GM10847 (cell line): ENCODE results near the gene SV2B.

Experiments used
- POLR2A ChIP-seq: IDR thresholded peaks from 2 replicates; pipeline ENCODE4 v1.6.1; 2011; ENCODE audit not compliant: insufficient read length; ENCODE audit errors: extremely low read depth

The SV2B gene

DNA sequence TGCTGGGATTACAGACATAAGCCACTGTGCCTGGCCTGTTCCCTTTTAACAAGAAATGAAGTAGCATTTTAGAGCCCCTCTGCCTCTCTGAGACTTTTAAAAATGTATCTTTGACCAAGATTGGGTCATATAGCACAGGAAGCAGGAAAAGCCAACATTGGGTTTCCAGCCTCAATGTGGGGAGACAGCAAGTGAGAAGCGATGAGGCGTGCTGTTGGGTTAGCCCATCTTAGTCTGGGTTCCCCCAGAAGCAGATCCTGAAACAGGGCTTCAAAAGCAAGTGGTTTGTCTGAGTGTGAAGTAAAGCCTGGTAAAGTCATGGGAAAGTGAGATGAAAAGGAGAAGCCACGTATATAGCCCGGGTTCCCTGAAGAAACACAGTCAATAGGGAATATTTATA is 48.2 kb downstream of the SV2B start:
- no peak for TF ChIP-seq POLR2A

DNA sequence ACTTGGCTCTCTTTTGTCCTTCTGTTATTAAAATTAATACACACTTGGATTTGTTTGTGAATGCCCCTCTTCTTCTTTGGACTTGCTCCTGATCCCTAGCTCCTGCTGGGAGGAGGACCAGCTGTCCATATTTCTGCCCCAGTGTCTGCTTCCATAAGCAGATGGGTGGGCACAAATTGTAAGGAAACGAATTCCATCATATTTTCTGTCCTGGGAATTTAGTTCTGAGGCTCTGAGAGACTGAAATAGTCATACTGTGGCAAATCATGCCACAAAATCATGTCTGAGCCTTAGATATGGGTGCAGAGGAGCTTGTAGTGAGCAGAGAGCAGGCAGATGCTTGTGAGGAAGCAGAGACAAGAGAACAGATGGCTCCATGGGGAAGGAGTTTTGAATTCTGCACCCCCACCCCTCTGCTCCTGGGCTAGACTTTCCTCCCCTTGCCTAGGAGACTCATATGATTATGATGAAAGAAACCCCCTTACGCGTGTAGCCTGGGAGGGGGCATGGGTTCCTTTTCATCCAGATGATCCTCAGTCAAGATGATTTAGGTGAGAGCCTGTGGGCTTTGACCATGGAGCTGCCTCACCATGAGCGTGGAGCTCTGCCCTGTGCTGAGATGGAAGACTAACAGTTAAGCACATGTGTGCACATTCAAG is 50.6 kb downstream of the SV2B start:
- no peak for TF ChIP-seq POLR2A

DNA sequence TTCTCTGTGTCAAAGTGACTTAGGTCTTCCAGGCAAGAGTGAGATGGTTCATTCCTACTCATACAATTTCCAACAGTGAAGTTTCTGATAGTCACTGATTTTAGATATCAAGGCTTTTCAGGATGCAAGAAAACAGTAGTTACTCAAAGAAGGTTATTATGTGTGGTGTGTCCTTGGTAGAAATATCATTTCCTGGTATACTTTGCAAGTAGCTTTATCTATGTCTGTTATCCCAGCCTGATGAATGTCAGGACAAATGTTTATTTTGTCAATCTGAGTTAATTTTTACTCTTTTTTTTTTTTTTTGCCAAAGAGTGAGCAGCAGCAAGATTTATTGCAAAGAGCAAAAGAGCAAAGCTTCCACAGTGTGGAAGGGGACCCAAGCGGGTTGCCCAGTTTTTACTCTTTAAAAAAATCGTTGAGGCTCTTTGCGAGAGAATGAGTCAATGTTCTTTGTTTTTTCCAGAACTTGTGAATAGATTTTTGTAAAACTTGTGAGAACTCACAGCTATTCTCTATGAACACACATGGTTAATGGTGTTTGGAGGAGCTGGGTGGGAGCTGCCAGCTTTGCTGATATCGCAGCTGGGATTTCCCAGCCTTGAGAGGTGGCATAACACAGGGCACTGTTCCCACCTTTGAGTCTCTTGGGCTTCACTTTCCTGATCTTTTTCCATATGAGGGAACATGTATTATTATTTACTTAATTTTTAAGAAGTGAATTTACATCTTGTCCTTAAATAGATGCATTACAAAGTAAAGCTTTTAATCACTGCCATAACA is 51.9 kb downstream of the SV2B start:
- TF ChIP-seq POLR2A: no peak

DNA sequence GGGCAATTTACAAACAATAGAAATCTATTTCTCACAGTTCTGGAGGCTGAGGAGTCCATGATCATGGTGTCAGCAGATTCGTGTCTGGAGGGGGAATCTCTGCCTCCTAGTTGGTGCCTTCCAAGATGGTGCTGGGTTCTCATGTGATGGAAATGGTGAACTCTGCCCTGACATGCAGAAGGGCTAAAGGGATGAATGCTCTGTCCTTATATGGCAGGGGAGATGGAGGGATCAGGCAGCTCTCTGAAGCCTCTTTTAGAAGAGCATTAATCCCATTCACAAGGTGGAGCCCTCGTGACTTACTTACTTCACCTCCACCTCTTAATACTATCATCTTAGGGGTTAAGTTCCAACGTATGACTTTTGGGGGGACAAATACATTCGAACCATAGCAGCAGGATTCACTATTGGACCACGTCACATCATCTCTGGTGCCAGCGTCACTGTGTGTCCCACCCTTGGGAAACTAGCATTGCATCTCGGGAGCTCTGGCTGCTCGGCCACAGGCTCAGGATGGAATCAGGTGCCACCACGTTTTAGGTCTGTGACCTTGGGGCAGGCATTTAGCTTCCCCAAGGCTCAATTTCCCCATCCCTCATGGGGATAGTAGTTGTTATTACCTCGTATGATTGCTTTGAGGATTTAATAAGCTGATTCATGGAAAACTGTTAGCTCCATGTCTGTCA is 53.0 kb downstream of the SV2B start:
- TF ChIP-seq POLR2A: no peak

DNA sequence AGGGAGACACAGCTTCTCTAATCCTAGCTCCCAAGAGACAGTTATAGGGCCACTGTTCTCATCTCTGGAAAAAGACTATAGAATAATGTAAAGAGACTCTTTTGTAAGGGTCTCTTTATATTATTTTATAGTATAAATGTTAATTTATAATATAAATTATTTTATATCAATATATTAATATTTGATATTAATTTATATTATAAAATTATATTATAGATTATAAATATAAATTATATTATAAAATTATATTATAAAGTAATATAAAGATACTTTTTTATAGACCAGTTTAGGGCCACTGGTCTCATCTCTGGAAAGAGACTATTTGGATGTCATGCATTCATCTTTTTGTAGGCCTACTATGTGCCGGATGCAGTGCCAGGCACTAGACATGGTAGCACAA is 53.9 kb downstream of the SV2B start:
- no peak for TF ChIP-seq POLR2A

DNA sequence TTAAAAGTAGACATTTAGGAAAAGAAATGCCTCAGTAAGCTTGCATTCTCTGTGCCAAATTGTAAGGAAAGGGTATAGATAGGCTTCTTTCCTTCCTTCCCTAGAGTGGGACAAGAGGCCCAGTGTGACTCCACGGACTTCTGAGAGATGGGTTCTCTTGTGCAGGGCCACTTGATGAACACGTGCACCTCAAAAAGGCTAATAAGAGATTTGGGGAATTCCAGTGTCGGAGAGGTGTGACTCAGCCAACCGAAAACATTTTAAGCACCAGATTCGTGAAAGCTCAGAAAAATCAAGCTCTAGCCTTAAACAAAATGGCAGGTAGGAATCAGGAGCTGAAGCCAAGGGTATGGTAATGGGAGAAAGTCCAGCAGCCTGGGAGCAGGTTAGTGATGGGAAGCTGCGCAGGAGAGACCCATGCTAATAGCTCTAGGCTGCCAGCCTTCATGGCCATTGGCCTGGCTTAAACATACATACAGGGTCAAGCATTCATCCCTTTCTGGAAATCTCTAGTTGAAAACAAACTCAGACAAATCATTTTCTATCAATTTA is 56.2 kb downstream of the SV2B start:
- no peak for TF ChIP-seq POLR2A

DNA sequence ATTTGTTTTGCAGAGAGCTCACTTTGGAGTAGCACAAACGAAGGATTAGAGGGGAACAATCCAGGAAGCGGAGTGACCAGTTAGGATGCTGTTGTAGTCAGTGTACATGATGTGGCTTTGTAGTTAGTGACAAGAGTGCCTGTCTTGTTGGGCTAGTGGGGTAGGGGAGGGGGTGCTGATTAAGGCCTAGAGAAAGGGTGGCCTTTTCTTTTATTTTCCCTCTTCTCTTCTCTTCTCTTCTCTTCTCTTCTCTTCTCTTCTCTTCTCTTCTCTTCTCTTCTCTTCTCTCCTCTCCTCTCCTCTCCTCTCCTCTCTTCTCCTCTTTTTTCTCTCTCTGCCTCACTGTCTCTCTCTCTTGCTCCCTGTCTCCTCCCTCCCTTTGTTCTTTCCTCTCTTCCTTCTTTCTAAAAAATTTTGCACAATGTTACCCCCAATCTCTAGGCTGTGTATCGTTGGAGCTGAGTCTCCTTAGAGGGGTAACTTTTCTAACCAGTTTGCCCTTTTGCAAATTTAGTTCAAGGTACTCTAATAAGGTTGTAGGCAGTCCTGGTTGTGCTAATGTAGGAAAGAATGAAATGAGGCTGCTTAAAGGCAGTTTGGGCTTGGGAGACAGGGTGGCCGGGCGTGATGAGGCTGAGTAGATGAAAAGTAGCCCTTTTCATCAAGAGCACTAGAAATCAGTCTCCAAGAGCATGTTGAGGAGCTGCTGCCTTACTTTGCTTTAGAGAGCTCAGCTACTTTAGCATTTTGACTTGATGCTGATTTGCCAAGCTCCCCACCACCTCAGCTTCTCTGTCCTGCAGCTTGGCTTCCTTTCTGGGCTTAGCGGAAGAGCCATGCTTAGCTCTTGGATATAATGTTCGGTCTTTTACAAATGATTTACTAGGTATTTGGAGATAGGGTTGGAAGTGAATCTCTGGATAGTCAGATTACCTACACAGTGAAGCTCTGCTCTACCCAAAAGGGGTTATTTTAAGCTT is 58.6 kb downstream of the SV2B start:
- TF ChIP-seq POLR2A: no peak

DNA sequence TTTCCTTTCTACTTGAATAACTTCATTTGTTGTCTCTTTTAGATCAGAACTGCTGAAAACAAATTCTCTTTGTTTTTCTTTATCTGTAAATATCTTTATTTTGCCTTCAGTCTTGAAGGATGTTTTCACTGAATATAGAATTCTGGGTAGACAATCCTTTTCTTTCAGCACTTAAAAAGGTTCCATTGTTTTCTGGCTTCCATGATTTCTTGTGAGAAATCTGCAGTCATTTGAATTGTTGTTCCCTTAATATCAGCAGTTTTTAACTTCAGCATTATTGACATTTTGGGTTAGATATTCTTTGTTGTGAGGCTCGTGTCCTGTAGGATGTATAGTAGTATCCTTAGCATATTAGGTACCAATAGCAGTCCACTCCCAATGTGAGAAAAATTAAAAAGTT is 65.8 kb downstream of the SV2B start:
- TF ChIP-seq POLR2A: no peak

DNA sequence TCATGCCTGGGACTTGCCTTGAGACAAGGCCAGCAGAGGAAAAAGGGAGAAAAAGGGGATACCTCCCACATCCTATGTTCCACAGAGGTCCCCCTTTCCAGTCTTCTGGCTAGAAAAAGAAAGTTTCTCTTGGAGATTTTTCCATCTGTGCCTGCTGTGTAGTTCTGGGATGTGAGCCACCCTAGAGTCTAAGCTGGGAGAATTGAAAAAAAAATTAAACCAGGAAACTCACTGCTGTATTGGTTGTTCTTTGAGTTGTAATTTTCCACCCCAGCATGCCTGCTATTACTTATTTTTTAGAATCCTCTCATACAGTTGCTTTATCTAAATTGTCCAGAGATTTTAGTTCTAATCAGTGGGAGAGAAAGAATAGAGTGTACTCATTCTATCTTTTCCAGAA is 68.4 kb downstream of the SV2B start:
- no peak for TF ChIP-seq POLR2A

DNA sequence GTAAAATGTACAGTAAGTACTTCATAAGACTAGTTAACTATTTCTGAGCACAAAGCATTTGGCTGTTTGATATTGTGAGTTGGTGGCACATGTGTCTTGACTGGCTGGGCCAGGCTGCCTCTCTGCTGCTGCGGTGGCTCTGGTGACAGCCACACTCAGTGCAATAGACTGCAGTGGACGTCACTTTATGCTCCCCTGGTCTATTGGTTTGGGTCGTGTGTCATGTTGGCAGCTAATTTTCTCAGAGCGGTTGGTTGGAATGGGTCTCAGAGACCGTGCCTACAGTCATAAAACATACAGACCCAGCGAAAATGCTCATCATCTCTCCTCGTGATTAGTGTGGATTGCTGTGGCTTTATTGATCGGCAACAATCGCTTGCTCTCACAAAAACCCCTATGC is 71.3 kb downstream of the SV2B start:
- no peak for TF ChIP-seq POLR2A

DNA sequence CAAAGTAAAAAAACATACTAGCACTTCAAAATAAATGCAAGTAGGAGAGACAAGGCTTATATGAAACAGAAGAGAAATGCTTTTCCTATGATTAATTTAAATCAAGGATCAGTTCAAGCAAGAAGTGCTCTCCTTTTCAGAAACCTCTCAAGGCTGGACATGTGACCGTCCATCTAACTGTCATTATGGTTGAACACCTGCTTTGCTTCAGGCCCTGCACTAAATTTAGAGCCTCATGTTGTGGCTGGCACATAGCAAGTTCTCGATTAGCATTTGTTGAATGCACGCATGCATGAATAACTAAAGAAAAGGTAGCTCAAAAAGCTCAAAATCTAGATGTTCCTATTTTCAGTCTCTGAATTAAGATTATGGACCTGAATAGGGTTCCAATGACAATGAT is 82.0 kb downstream of the SV2B start:
- no peak for TF ChIP-seq POLR2A

DNA sequence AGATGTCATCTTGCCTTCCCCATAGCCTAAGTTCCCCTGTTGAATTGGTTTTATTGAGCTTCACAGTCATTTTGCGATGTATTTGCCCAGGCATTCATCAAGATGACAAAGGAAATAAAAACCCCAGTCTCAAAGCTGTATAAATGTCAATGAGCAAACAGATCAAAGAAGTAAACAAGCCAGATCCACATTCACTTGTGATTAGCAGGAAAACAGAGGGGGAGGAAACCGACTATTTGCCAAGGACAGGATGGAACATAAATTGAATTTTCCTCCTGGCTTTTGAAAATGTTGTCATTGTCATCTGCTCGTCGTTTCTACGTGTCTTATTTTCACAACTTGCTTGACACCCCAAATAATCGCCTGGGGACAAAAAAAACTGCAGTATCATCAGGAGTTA is 83.5 kb downstream of the SV2B start:
- no peak for TF ChIP-seq POLR2A

DNA sequence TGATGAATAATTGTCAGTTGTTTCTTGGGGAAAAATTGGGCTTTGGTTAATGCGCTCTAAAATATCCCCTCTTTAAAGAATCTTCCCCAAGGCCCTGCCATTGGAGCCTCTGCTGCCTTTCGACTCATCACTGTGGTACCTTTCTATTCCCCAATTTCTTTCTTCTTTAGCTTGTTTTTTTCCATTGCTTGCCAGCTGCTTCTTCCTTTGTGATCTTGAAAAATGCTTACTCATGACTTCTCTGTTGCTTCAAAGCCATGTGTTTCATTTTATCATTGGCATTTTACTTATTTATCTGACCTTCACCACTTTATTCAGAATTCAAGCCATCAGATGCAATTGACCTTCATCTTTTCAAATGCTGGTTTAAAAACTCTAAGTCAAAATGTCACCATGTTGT is 84.4 kb downstream of the SV2B start:
- TF ChIP-seq POLR2A: no peak

DNA sequence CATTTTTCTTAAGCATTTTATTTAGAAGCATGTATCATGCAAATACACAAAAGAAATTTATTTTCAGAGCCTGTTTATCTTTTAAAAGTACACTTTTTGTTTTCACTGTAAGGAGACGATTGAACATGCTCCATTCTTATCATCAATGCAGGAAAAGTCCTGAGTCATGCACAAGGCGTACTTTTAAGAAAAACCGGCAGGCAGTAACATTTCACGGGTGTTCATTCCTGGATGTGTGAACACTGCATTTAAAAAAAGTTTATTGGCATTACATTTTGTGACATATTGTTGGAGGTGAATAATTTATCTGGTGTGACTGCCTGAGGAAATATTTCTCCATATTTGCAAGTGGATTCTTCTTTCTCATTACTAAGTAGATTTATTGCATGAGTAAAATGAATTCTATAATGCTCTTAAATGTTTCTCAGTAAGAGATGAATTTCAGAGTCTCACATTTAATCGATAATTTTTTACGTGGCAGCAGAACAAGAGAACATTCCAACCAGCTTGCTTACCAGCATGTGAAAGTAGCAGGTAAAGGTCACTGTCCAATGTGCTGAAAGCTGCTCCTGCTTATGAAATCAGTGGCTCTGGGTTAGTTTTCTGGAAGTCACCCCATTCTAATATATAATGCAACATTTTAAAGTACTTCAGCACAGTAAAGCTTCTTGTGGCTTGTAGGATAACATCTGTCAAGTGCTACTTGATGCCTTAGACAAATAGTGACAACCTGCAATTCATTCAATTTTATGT is 87.0 kb downstream of the SV2B start:
- no peak for TF ChIP-seq POLR2A
